Hepatocyte (in vitro differentiated cells): Measurements from ENCODE around the gene ZNF761.

Source experiments
- CTCF ChIP-seq: fragments of 200-600 bp; sonication (generic); IDR thresholded peaks from 2 replicates; pipeline ENCODE4 v1.5.1; 2016; ENCODE audit warnings: antibody characterized with exemption, mild to moderate bottlenecking; ENCODE audit not compliant: poor library complexity
- EZH2 ChIP-seq: fragments of 200-600 bp; sonication (generic); IDR thresholded peaks from 2 replicates; pipeline ENCODE4 v1.6.1; 2016; ENCODE audit warnings: antibody characterized with exemption, mild to moderate bottlenecking, borderline replicate concordance

DNA sequence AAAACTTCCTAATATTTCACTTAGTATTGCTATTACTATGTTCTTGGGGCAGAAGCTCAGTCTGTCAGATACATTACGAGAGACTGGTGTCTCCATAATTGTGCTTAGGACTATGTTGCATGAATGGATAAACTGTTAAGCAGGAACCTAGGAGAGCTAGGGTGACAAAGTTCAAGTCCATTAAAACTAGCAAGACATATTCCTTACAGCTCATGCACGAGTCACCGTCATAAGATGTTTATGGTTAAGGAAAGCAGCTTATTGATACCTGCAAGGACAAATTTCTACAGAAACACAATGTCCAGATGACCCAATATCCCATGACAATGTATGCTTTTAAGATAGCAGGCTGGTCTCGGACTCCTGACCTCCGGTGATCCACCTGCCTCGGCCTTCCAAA lies 30.1 kb downstream of the ZNF761 start:
- TF ChIP-seq CTCF (no peak), EZH2 (no peak)
